ENCODE data around the gene NAA25. TPM values are rescaled to one million over a fixed set of nuclear protein-coding genes. Genes with fewer than 3 reads are reported as not detected.

The NAA25 gene
- total RNA-seq, 1 donor = 28.0 TPM

GRCh38 chr12:112025808-112026375 is 82.7 kb downstream of the NAA25 start:
- no peak overlapping the region for H3K4me3 ChIP-seq (ENCODE audit: low read depth, low read length)
- no peak for DNase-seq (ENCODE audit: low read depth)
- no peak for TF ChIP-seq CTCF (IDR thresholded peaks at IDR 0.05; ENCODE audit: insufficient read depth, low read length)

- TF ChIP-seq CTCF (IDR thresholded peaks at IDR 0.05; ENCODE audit: insufficient read depth, low read length) = no peak
- DNase-seq (ENCODE audit: low read depth) = no peak
- H3K4me3 ChIP-seq (ENCODE audit: low read depth, low read length) = no peak overlapping the region
These were observed 84.7 kb downstream of the NAA25 start for GRCh38 chr12:112023759-112024396.

GRCh38 chr12:112022241-112023016 is 86.2 kb downstream of the NAA25 start:
- no peak for TF ChIP-seq CTCF (IDR thresholded peaks at IDR 0.05; ENCODE audit: insufficient read depth, low read length)
- no peak overlapping the region for H3K4me3 ChIP-seq (ENCODE audit: low read depth, low read length)
- DNase-seq (ENCODE audit: low read depth) = no peak

GRCh38 chr12:112020947-112021457 is 87.6 kb downstream of the NAA25 start:
- TF ChIP-seq CTCF (IDR thresholded peaks at IDR 0.05; ENCODE audit: insufficient read depth, low read length) = no peak
- H3K4me3 ChIP-seq (ENCODE audit: low read depth, low read length) = no peak overlapping the region
- no peak for DNase-seq (ENCODE audit: low read depth)

- DNase-seq (ENCODE audit: low read depth) = peak; percentile 79
- H3K4me3 ChIP-seq (ENCODE audit: low read depth, low read length) = no peak overlapping the region
- TF ChIP-seq CTCF (IDR thresholded peaks at IDR 0.05; ENCODE audit: insufficient read depth, low read length) = no peak
These were observed 89.9 kb downstream of the NAA25 start for GRCh38 chr12:112018571-112019237.

GRCh38 chr12:112017041-112017440 is 91.5 kb downstream of the NAA25 start:
- no peak for DNase-seq (ENCODE audit: low read depth)
- TF ChIP-seq CTCF (IDR thresholded peaks at IDR 0.05; ENCODE audit: insufficient read depth, low read length) = no peak
- H3K4me3 ChIP-seq (ENCODE audit: low read depth, low read length) = no peak overlapping the region

Measured in fibroblast of the aortic adventitia (primary cell).